Activated naive CD4-positive, alpha-beta T cell treated with anti-CD3 and anti-CD28 coated beads for 36 hours (primary cell): ENCODE measurements around the gene RELL1. TPM values are rescaled to one million over a fixed set of nuclear protein-coding genes. Genes with fewer than 3 reads are reported as not detected.

Experiments used
- CTCF ChIA-PET: fragments of 350-600 bp; sonication (Branson Sonifier 250); formaldehyde crosslinking; loops from one replicate; lab custom pipeline; 2021; ENCODE audit warnings: antibody characterized with exemption; lab: Charles Lee
- DNase-seq: peaks from one replicate; pipeline ENCODE4 v3.0.0-alpha.2; 2020
- H3K27ac Mint-ChIP-seq: one replicate; pipeline ENCODE4 v1.8.0; 2021; ENCODE audit warnings: mild to moderate bottlenecking, mixed read lengths
- H3K27me3 Mint-ChIP-seq: one replicate; pipeline ENCODE4 v1.8.0; 2021; ENCODE audit warnings: low read depth, mixed read lengths
- H3K36me3 Mint-ChIP-seq: one replicate; pipeline ENCODE4 v1.8.0; 2021; ENCODE audit warnings: low read depth, mixed read lengths
- H3K4me1 Mint-ChIP-seq: one replicate; pipeline ENCODE4 v1.8.0; 2021; ENCODE audit warnings: low read depth, mixed read lengths
- H3K4me3 Mint-ChIP-seq: one replicate; pipeline ENCODE4 v1.8.0; 2021; ENCODE audit warnings: mild to moderate bottlenecking, moderate library complexity, mixed read lengths
- H3K9me3 Mint-ChIP-seq: one replicate; pipeline ENCODE4 v1.8.0; 2021; ENCODE audit warnings: mixed read lengths
- intact Hi-C: fragments of 100-400 bp; cut with micrococcal nuclease; formaldehyde crosslinking; loops from one replicate; pipeline ENCODE4 v1.15.1; 2023
- total RNA-seq, 2 experiments: library from RNA; stranded (reverse); gene quantifications; one replicate each; pipeline ENCODE4 v1.2.3, GENCODE V29; 2021

Gene RELL1, protein sequence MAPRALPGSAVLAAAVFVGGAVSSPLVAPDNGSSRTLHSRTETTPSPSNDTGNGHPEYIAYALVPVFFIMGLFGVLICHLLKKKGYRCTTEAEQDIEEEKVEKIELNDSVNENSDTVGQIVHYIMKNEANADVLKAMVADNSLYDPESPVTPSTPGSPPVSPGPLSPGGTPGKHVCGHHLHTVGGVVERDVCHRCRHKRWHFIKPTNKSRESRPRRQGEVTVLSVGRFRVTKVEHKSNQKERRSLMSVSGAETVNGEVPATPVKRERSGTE
- total RNA-seq, result 10 to 100 TPM in 1 of 2 experiments, 1 to 10 TPM in 1; 8.7 to 10.3 TPM

- CTCF ChIA-PET, result interaction anchor here (0.5 to 1.1 kb wide), 4 partner anchors 9 to 446 kb away, joined by 3 to 7 read pairs (median 4); no protein-coding TSS in a partner anchor
- intact Hi-C loops, result loop anchor here (1.0 to 10.0 kb wide), 13 partner anchors 30 to 1442 kb away; partner anchors contain the start of genes ARAP2, PGM2, TBC1D1 and TLR1
- Mint-ChIP-seq H3K36me3 (peaks cover 5% of the 10 kb centered on the region), H3K27ac (peak within 1 kb of the TSS; percentile 82), H3K27me3 (no peaks in the 10 kb centered on the region), H3K4me1 (peaks cover 34% of the 10 kb centered on the region), H3K4me3 (peak within 1 kb of the TSS; percentile 84), H3K9me3 (peaks cover 2% of the 10 kb centered on the region)
- DNase-seq, result peak; percentile 100
These were observed at the start of gene RELL1 for GRCh38 chr4:37686373-37687193. Gene RELL1 (minus strand): TSS chr4:37686376. CDS start chr4:37686287, 89 bp downstream.

DNA sequence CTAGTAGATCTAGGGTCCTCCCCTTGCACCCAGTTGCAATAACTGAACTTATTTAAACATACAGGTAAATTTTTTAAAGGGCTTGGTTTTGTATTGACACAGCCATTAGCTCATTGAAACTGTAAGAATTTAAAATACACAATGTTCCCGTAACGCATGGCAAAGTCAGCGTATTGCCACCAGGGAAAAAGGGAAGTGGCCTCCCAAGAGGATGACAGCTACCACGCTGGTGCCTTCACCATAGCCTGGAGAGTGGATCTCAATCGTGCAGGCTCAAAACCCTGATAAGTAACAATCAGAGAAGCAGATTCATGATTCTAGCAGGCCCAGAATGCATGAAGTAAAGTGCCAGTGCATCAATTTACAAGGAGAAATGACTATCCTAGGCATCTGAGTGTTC is 49.4 kb upstream of the RELL1 start:
- no peaks in the 10 kb centered on the region for H3K36me3 Mint-ChIP-seq

DNA sequence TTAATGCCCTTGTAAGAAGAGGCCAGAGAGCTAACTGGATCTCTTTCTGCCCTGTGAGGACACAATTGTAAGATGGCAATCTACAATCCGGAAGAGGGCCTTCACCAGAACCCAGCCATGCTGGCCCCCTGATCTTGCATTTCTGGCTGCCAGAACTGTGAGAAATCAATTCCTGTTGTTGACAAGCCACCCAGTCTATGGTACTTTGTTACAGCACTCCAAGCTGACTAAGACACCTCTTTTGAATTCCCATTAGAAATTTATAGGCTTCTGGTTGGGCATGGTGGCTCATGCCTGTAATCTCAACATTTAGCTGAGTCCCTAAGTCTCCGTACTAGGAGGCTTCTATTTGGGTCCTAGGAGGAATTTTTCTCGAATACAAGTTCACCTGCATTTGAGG is 48.8 kb upstream of the RELL1 start:
- DNase-seq, result no peak
- no peaks in the 10 kb centered on the region for H3K9me3 Mint-ChIP-seq
- CTCF ChIA-PET, result no interaction called here
- intact Hi-C loops, result no loop called here
- H3K36me3 Mint-ChIP-seq, result no peaks in the 10 kb centered on the region
- no peaks in the 10 kb centered on the region for H3K4me1 Mint-ChIP-seq
- H3K27ac Mint-ChIP-seq, result no peak overlapping the region
- H3K27me3 Mint-ChIP-seq, result no peaks in the 10 kb centered on the region
- H3K4me3 Mint-ChIP-seq, result no peak overlapping the region

More for the DNA sequence above, 49.4 kb upstream of the RELL1 start:
- Mint-ChIP-seq H3K9me3 (no peaks in the 10 kb centered on the region), H3K4me1 (no peaks in the 10 kb centered on the region), H3K27me3 (no peaks in the 10 kb centered on the region), H3K4me3 (no peak overlapping the region), H3K27ac (no peak overlapping the region)
- CTCF ChIA-PET, result no interaction called here
- DNase-seq, result no peak
- intact Hi-C loops, result no loop called here

- Mint-ChIP-seq H3K27ac (no peak overlapping the region), H3K4me1 (no peaks in the 10 kb centered on the region), H3K27me3 (no peaks in the 10 kb centered on the region), H3K4me3 (no peak overlapping the region), H3K36me3 (no peaks in the 10 kb centered on the region), H3K9me3 (no peaks in the 10 kb centered on the region)
- intact Hi-C loops, result no loop called here
- CTCF ChIA-PET, result interaction anchor here (1.3 kb wide), 1 partner anchor 11 kb away, joined by 4 read pairs; no protein-coding TSS in a partner anchor
- DNase-seq, result no peak
These were observed 47.2 kb upstream of the RELL1 start for GRCh38 chr4:37733240-37733867.

- intact Hi-C loops, result no loop called here
- no peaks in the 10 kb centered on the region for H3K36me3 Mint-ChIP-seq
- no peak overlapping the region for H3K27ac Mint-ChIP-seq
- no peaks in the 10 kb centered on the region for H3K9me3 Mint-ChIP-seq
- no peak for DNase-seq
- H3K27me3 Mint-ChIP-seq, result no peaks in the 10 kb centered on the region
- no peak overlapping the region for H3K4me3 Mint-ChIP-seq
- H3K4me1 Mint-ChIP-seq, result no peaks in the 10 kb centered on the region
- CTCF ChIA-PET, result interaction anchor here (1.3 kb wide), 1 partner anchor 10 kb away, joined by 4 read pairs; no protein-coding TSS in a partner anchor
These were observed 46.5 kb upstream of the RELL1 start for GRCh38 chr4:37732526-37733186.

GRCh38 chr4:37729649-37730004 is 43.5 kb upstream of the RELL1 start:
- Mint-ChIP-seq H3K27ac (no peak overlapping the region), H3K27me3 (no peaks in the 10 kb centered on the region), H3K36me3 (no peaks in the 10 kb centered on the region), H3K4me3 (no peak overlapping the region), H3K4me1 (no peaks in the 10 kb centered on the region), H3K9me3 (no peaks in the 10 kb centered on the region)
- DNase-seq, result no peak
- CTCF ChIA-PET, result no interaction called here
- intact Hi-C loops, result no loop called here

DNA sequence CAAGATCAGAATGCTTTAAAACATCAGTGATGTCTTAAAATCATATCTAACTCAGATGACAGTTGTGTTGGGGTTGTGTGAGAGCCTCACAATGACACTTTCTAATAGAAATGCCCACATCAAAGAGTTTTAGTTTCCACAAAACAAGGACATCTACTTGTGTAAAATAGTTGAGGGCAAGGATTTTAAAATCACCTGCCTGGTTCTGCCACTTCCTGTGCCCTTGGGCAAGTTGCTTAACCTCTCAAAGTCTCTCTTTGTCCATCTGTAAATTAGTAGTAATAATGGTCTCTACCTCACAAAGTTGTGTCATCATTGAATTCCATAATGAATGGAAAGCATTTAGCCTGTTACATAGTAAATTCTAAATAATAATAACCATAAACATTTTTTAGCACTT is 41.9 kb upstream of the RELL1 start:
- no peaks in the 10 kb centered on the region for H3K9me3 Mint-ChIP-seq
- CTCF ChIA-PET, result interaction anchor here (0.7 kb wide), 1 partner anchor 216 kb away, joined by 4 read pairs; no protein-coding TSS in a partner anchor
- H3K36me3 Mint-ChIP-seq, result no peaks in the 10 kb centered on the region
- H3K4me3 Mint-ChIP-seq, result no peak overlapping the region
- H3K4me1 Mint-ChIP-seq, result peaks cover 1% of the 10 kb centered on the region
- DNase-seq, result no peak
- no peaks in the 10 kb centered on the region for H3K27me3 Mint-ChIP-seq
- intact Hi-C loops, result no loop called here
- no peak overlapping the region for H3K27ac Mint-ChIP-seq

- Mint-ChIP-seq H3K4me1 (peaks cover 6% of the 10 kb centered on the region), H3K27ac (no peak overlapping the region), H3K27me3 (no peaks in the 10 kb centered on the region), H3K4me3 (no peak overlapping the region), H3K9me3 (no peaks in the 10 kb centered on the region), H3K36me3 (no peaks in the 10 kb centered on the region)
- intact Hi-C loops, result no loop called here
- DNase-seq, result no peak
- CTCF ChIA-PET, result interaction anchor here (0.6 to 0.7 kb wide), 2 partner anchors 129 to 216 kb away, joined by 4 read pairs; no protein-coding TSS in a partner anchor
These were observed 41.5 kb upstream of the RELL1 start for GRCh38 chr4:37727635-37728034.

GRCh38 chr4:37726666-37727065 is 40.5 kb upstream of the RELL1 start:
- H3K9me3 Mint-ChIP-seq, result no peaks in the 10 kb centered on the region
- no peaks in the 10 kb centered on the region for H3K36me3 Mint-ChIP-seq
- no peaks in the 10 kb centered on the region for H3K27me3 Mint-ChIP-seq
- H3K27ac Mint-ChIP-seq, result no peak overlapping the region
- peaks cover 15% of the 10 kb centered on the region for H3K4me1 Mint-ChIP-seq
- CTCF ChIA-PET, result no interaction called here
- no peak for DNase-seq
- H3K4me3 Mint-ChIP-seq, result no peak overlapping the region
- intact Hi-C loops, result no loop called here

DNA sequence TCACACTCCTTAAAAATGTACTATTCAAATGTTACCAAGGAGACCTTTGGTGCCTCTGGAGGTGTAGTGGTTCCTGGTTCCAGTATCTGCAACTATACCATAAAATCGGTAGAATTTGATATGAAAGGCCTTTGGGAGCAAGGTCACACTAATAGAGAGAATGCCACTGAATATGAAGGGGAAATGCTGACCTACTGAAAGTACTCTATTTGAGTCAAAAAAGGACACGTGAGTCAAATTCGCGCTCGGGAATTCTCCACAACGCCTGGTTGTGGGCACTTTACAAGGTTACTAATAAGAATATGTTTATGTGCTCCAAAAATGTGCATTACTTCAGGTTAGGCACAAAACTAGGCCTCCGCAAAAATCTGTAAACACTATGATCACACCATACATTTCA is 39.5 kb upstream of the RELL1 start:
- CTCF ChIA-PET, result no interaction called here
- Mint-ChIP-seq H3K4me3 (no peak overlapping the region), H3K27me3 (no peaks in the 10 kb centered on the region), H3K27ac (no peak overlapping the region), H3K9me3 (no peaks in the 10 kb centered on the region), H3K4me1 (peaks cover 15% of the 10 kb centered on the region), H3K36me3 (no peaks in the 10 kb centered on the region)
- intact Hi-C loops, result no loop called here
- no peak for DNase-seq

DNA sequence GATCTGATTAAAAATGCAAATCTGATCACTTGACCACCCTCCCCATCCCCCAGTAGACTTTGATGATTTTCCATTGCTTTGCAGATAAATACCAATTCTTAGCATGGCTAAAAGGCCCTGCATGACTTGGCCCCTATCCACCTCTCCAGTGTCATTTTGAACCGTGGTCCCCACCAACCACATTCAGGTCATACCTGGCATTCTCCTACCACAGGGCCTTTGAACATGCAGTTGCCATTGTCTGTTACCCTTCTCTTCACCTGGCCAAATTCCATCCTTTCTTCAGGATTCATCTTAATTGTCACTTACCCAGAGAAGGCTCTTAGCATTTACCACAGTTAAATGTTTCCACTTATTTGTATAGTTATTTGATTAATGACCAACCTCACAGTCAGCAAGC is 36.9 kb upstream of the RELL1 start:
- Mint-ChIP-seq H3K27ac (no peak overlapping the region), H3K9me3 (no peaks in the 10 kb centered on the region), H3K36me3 (no peaks in the 10 kb centered on the region), H3K27me3 (no peaks in the 10 kb centered on the region), H3K4me1 (peaks cover 15% of the 10 kb centered on the region), H3K4me3 (no peak overlapping the region)
- no peak for DNase-seq
- intact Hi-C loops, result no loop called here
- CTCF ChIA-PET, result no interaction called here
